ENCODE measurements around the gene FUS.
"Not testable (repeated sequence)": the region's sequence is repeated elsewhere in the genome, so short reads cannot be mapped to it uniquely, and the experiment has no call there.

FUS gene

GRCh38 chr16:31145398-31145990 lies 34.4 kb upstream of the FUS start:
- TF ChIP-seq, protein P1, sequence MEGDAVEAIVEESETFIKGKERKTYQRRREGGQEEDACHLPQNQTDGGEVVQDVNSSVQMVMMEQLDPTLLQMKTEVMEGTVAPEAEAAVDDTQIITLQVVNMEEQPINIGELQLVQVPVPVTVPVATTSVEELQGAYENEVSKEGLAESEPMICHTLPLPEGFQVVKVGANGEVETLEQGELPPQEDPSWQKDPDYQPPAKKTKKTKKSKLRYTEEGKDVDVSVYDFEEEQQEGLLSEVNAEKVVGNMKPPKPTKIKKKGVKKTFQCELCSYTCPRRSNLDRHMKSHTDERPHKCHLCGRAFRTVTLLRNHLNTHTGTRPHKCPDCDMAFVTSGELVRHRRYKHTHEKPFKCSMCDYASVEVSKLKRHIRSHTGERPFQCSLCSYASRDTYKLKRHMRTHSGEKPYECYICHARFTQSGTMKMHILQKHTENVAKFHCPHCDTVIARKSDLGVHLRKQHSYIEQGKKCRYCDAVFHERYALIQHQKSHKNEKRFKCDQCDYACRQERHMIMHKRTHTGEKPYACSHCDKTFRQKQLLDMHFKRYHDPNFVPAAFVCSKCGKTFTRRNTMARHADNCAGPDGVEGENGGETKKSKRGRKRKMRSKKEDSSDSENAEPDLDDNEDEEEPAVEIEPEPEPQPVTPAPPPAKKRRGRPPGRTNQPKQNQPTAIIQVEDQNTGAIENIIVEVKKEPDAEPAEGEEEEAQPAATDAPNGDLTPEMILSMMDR (IDR thresholded peaks at IDR 0.05; ENCODE audit: insufficient read depth, missing control alignments), result no peak
- FAIRE-seq, result no peak
- no peak for DNase-seq (ENCODE audit: insufficient read length, low spot score)

DNA sequence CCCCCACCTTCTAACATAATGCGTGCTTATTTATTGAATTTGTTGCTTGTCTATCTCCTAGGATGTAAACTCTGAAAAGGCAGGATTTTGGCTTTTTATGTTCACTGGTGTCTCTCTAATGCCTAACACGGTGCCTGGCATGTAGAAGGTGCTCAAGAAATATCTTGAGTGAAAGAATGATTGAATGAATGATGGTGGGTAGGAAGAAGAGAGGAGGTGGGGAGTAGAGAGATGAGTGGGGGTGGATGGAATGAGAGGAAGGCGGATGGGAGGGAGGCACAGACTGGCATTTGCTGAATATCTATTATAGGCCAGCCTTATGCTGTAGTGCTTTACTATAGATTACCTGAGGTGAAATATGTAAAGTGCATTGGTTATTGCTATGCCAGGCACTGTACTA lies 32.4 kb upstream of the FUS start:
- DNase-seq (ENCODE audit: insufficient read length, low spot score) (no peak), FAIRE-seq (no peak)
- TF ChIP-seq, protein P1 (IDR thresholded peaks at IDR 0.05; ENCODE audit: insufficient read depth, missing control alignments), result no peak

DNA sequence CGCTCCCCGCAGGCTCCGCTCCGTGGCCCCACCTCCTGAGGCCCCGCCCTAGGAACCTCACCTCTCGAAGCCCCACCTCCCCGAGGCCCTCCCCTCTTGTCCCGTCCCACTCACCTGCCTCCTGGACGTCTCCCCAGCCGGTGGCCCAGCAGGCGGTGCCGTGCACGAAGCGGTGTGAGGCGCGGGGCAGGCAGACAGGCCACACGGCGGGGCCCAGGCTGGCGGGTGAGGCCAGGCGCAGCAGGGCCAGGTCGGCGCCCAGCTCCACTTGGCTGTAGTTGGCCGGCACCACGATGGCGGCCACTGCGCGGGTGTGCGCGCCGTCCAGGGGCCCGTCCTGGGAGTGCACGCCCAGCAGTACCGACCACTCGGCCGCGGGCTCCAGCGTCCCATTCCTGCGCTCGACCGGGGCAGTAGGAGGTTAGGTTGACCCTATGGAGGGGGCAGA lies 31.6 kb upstream of the FUS start:
- FAIRE-seq, result no peak
- DNase-seq (ENCODE audit: insufficient read length, low spot score), result no peak
- TF ChIP-seq, protein P1 (IDR thresholded peaks at IDR 0.05; ENCODE audit: insufficient read depth, missing control alignments), result no peak

- TF ChIP-seq, protein P1 (IDR thresholded peaks at IDR 0.05; ENCODE audit: insufficient read depth, missing control alignments), result no peak
- no peak for DNase-seq (ENCODE audit: insufficient read length, low spot score)
- no peak for FAIRE-seq
These were observed 31.0 kb upstream of the FUS start for GRCh38 chr16:31148896-31149295.

GRCh38 chr16:31149332-31149731 lies 30.6 kb upstream of the FUS start:
- TF ChIP-seq, protein P1 (IDR thresholded peaks at IDR 0.05; ENCODE audit: insufficient read depth, missing control alignments), result no peak
- FAIRE-seq (no peak), DNase-seq (ENCODE audit: insufficient read length, low spot score) (no peak)

- DNase-seq (ENCODE audit: insufficient read length, low spot score) (peak; percentile 6), FAIRE-seq (no peak)
These were observed 29.7 kb upstream of the FUS start, which contains the start of gene PRSS36 for GRCh38 chr16:31149894-31150890. Gene PRSS36 (minus strand): TSS chr16:31150066. CDS start chr16:31150035, 31 bp downstream.

GRCh38 chr16:31150976-31151375 lies 29.0 kb upstream of the FUS start:
- not testable (repeated sequence) for DNase-seq (ENCODE audit: insufficient read length, low spot score); FAIRE-seq

More at GRCh38 chr16:31149894-31150890, 29.7 kb upstream of the FUS start, which contains the start of gene PRSS36:
- TF ChIP-seq, protein P1 (IDR thresholded peaks at IDR 0.05; ENCODE audit: insufficient read depth, missing control alignments), result no peak

Data from D721Med (cell line).